Uterus (tissue), 4 donors: ENCODE measurements around the gene C1orf159. TPM values are rescaled to one million over a fixed set of nuclear protein-coding genes. Genes with fewer than 3 reads are reported as not detected.

Experiments used
- DNase-seq, 2 donors: peaks; one replicate each; pipeline ENCODE4 v3.0.0-alpha.2; 2019 to 2020
- H3K27ac ChIP-seq, 2 donors: fragments of 200-600 bp; sonication (generic); 1 replicate in 1 of 2; 2 replicates in 1 of 2; pipeline ENCODE4 v1.5.1; 2016 to 2018
- H3K27me3 ChIP-seq, 2 donors: fragments of 200-600 bp; sonication (generic); one replicate each; pipeline ENCODE4 v1.5.1; 2018 to 2019; ENCODE audit warnings: control low read depth in 1 of 2
- H3K36me3 ChIP-seq, 2 donors: fragments of 200-600 bp; sonication (generic); one replicate each; pipeline ENCODE4 v1.5.1; 2019; ENCODE audit warnings: control low read depth in 1 of 2
- H3K4me1 ChIP-seq, 2 donors: fragments of 200-600 bp; sonication (generic); one replicate each; pipeline ENCODE4 v1.5.1; 2018 to 2019; ENCODE audit warnings: control low read depth in 1 of 2
- H3K4me3 ChIP-seq, 2 donors: fragments of 200-600 bp; sonication (generic); 1 replicate in 1 of 2; 2 replicates in 1 of 2; pipeline ENCODE4 v1.5.1; 2018 to 2019; ENCODE audit warnings: mild to moderate bottlenecking in 1 of 2
- H3K9me3 ChIP-seq, 2 donors: fragments of 200-600 bp; sonication (generic); one replicate each; pipeline ENCODE4 v1.5.1; 2019; ENCODE audit warnings: control low read depth in 1 of 2
- POLR2A ChIP-seq, 2 donors: fragments of 450-650 bp; IDR thresholded peaks; one replicate each; pipeline ENCODE4 v1.6.1; 2016; ENCODE audit warnings: antibody characterized with exemption in 2 of 2, mild to moderate bottlenecking in 1 of 2, moderate library complexity in 1 of 2
- intact Hi-C: fragments of 100-400 bp; cut with DNase I; formaldehyde crosslinking; loops from one replicate; pipeline ENCODE4 v1.15.1; 2023; ENCODE audit warnings: low total_unique reads
- total RNA-seq, 4 donors: library from RNA; depleted of rRNA in 3 of 4; stranded (reverse); fragments of >200 nt in 3 of 4; gene quantifications; one replicate each; pipeline versions ENCODE4 v1.1.0 to v1.2.4, GENCODE V29; 2014 to 2023
- TF ChIP-seq, protein P1 (sequence below), 4 experiments: fragments of 200-600 bp in 2 of 4; fragments of 450-650 bp in 2 of 4; sonication (generic) in 2 of 4; IDR thresholded peaks; one replicate each; pipeline ENCODE4 v1.5.1; 2016 to 2019; ENCODE audit warnings: antibody characterized with exemption in 4 of 4, mild to moderate bottlenecking in 2 of 4, moderate library complexity in 1 of 4
- donor health status: DM: yes; HTN: yes; CAD: no.

The C1orf159 gene
- total RNA-seq, 4 donors from 2014 or later, result 4.9 to 20.0 (median 17.9) TPM

DNA sequence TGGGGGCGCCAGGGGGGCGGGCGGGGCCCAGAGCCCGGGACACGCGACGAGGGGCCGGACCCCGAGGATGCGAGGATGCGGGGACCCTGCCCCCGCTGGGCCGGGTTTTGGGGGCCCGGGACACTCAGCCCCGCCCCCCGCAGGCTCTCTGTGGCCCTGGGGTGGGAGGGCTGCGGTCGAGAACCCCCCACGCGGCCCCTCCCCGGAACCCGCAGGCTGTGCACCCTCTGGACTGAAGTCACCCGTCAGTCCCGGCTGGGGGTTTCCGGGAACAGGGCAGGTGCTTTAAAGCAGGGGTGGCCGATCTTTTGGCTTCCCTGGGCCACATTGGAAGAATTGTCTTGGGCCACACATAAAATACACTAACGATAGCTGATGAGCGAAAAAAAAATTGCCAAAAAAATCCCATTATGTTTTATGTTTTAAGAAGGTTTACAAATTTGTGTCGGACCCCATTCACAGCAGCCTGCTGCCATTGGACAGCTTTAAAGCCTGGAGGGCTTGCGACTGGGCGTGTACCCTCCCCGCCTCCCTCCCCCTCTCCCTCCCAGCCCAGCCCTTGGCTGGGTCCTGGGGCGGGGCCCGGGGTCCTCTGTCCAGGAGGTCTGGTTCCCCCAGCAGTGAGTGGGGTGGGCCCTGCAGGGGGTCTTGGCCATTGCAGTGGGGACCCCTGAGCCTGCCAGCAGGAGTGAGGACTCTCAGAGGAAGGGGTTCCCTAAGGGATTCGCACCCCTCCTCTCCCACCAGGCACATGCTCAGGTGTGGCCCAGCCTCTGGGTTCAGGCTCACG, 21.6 kb upstream of the C1orf159 start:
- no peak overlapping the region for H3K4me3 ChIP-seq
- intact Hi-C loops, result no loop called here
- H3K27me3 ChIP-seq, result no peaks in the 10 kb centered on the region
- no peaks in the 10 kb centered on the region for H3K9me3 ChIP-seq
- TF ChIP-seq, protein P1, sequence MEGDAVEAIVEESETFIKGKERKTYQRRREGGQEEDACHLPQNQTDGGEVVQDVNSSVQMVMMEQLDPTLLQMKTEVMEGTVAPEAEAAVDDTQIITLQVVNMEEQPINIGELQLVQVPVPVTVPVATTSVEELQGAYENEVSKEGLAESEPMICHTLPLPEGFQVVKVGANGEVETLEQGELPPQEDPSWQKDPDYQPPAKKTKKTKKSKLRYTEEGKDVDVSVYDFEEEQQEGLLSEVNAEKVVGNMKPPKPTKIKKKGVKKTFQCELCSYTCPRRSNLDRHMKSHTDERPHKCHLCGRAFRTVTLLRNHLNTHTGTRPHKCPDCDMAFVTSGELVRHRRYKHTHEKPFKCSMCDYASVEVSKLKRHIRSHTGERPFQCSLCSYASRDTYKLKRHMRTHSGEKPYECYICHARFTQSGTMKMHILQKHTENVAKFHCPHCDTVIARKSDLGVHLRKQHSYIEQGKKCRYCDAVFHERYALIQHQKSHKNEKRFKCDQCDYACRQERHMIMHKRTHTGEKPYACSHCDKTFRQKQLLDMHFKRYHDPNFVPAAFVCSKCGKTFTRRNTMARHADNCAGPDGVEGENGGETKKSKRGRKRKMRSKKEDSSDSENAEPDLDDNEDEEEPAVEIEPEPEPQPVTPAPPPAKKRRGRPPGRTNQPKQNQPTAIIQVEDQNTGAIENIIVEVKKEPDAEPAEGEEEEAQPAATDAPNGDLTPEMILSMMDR (IDR thresholded peaks at IDR 0.05), result no peak
- TF ChIP-seq POLR2A (IDR thresholded peaks at IDR 0.05), result no peak
- DNase-seq, result no peak
- H3K36me3 ChIP-seq, result no peaks in the 10 kb centered on the region
- no peak overlapping the region for H3K27ac ChIP-seq
- H3K4me1 ChIP-seq, result no peaks in the 10 kb centered on the region

DNA sequence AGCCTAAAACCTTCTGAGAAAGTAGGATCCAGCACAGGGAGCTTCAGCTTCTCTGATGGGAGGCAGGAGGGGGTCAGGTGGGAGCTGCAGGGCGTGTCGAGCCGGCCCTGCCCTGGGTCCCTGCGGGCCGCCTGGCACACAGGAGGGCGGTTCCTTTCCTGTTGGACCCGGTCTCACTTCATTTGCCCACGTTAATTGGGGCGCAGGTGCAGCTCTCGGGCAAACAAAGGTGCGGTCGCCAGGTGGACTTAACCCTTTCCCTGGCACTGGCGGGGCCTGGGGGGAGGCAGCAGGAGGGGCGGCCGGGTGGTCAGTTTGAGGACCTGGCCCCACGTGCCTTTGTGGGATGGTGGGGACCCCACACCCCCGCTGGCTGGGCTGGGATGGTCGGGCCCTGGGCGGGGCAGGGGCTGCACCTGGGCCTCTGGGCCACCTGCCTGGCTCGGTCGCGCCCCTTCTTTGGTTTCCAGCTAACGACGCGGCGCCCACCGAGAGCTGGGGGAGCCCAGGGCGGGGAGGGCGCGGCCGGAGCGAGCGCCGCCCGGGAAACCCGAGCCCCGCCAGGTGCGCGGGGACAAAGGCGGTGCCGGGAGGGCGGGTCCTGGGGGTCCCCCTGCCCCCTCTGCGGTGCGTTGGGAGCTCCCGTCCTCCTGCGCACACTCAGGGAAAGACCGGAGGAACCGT, 20.8 kb upstream of the C1orf159 start:
- no peaks in the 10 kb centered on the region for H3K9me3 ChIP-seq
- no peaks in the 10 kb centered on the region for H3K27me3 ChIP-seq
- no peak overlapping the region for H3K4me3 ChIP-seq
- H3K36me3 ChIP-seq, result no peaks in the 10 kb centered on the region
- no peaks in the 10 kb centered on the region for H3K4me1 ChIP-seq
- TF ChIP-seq POLR2A (IDR thresholded peaks at IDR 0.05), result no peak
- TF ChIP-seq, protein P1 (IDR thresholded peaks at IDR 0.05), result no peak
- no peak overlapping the region for H3K27ac ChIP-seq
- intact Hi-C loops, result no loop called here
- no peak for DNase-seq

DNA sequence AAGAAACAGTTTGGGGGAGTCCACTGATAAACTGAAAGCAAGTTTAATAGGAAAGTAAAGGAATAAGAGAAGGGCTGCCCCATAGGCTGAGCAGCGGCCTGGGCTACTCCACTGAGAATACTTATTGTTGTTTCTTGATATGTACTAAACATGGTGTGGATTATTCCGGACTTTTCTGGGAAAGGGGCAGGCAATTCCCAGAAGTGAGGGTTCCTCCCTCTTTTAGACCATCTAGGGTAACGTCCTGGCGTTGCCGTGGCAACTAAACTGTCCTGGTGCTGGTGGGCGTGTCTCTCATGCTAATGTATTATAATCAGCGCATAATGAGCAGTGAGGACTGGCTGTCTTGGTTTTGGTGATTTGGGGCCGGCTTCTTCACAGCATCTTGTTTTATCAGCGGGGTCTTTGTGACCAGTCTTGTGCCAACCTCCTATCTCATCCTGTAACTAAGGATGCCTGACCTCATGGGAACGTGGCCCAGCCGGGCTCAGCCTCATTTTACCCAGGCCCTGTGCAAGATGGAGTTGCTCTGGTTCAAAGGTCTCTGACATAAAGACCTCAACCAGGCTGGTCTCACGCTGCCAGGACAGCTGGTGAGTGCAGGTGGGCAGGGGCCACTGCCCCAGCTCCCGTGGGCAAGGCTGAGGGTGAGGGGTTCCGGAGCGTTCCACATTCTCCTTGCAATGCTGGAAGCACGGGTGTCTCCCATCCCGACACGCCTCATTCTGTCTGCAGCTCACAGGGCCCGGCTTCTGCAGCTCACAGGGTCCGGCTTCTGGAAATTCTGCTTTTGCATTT, 19.6 kb upstream of the C1orf159 start:
- Histone ChIP-seq H3K27ac (no peak overlapping the region), H3K4me1 (no peaks in the 10 kb centered on the region), H3K36me3 (no peaks in the 10 kb centered on the region), H3K9me3 (no peaks in the 10 kb centered on the region), H3K4me3 (no peak overlapping the region), H3K27me3 (no peaks in the 10 kb centered on the region)
- DNase-seq, result no peak
- intact Hi-C loops, result no loop called here
- TF ChIP-seq, protein P1 (IDR thresholded peaks at IDR 0.05), result no peak
- no peak for TF ChIP-seq POLR2A (IDR thresholded peaks at IDR 0.05)

DNA sequence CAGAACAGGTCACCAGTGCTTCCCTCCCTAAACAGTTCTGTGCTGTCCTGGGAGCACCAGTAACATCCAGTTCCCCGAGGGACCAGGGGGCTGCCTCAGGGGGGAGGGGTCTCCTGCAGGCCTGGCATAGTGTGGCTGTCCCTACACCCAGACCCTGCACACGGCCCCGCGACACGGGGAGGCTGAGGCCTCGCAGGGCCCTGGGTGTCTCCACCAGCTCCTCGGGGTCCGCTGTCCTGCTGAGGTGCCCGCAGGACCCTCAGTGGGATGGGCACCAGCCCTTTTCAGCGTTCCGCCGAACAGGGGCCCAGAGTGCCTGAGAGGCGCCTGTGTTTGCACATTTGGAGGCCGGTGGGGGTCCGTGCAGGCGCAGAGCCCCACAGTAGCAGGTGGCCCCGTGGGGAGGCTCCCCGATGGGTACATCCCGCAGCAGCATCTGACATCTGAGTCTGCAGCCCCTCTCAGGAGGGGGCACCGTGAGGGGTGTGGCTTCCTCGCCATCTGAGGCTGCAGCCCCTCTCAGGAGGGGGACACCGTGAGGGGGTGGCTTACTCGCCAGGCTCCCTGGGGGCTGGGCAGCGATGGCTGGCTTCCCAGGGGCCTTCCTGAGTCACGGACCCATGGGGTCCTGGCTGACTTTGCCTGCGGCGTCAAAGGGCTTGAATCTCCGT, 18.5 kb upstream of the C1orf159 start:
- intact Hi-C loops, result no loop called here

More for the DNA sequence above, 18.5 kb upstream of the C1orf159 start:
- H3K36me3 ChIP-seq, result no peaks in the 10 kb centered on the region
- no peak for TF ChIP-seq POLR2A (IDR thresholded peaks at IDR 0.05)
- TF ChIP-seq, protein P1 (IDR thresholded peaks at IDR 0.05), result no peak
- no peaks in the 10 kb centered on the region for H3K4me1 ChIP-seq
- H3K4me3 ChIP-seq, result no peak overlapping the region
- no peak for DNase-seq
- no peaks in the 10 kb centered on the region for H3K27me3 ChIP-seq
- H3K27ac ChIP-seq, result no peak overlapping the region
- H3K9me3 ChIP-seq, result no peaks in the 10 kb centered on the region
